SH-SY5Y (cell line): Measurements from ENCODE around the gene MTF1.

ENCODE experiments used
- GATA2 ChIP-seq: IDR thresholded peaks from 2 replicates; pipeline ENCODE4 v1.6.1; 2011; ENCODE audit warnings: mild to moderate bottlenecking, low read depth, low read length
- GATA3 ChIP-seq: IDR thresholded peaks from 2 replicates; pipeline ENCODE4 v1.6.1; 2011; ENCODE audit warnings: low read depth, mild to moderate bottlenecking, low read length, moderate library complexity

GRCh38 chr1:37888022-37888700, 28.8 kb upstream of the MTF1 start:
- no peak for TF ChIP-seq GATA3
- TF ChIP-seq GATA2, result no peak
